GM23338 (cell line): ENCODE results near the gene NTRK1.

Experiments
- CREB1 ChIP-seq: fragments of 250-450 bp; sonication (Bioruptor Pico); IDR thresholded peaks from 2 replicates; pipeline ENCODE4 v1.5.0; 2020; ENCODE audit warnings: low read depth, mild to moderate bottlenecking, moderate library complexity
- CTCF ChIP-seq, 2 experiments: fragments of 200-600 bp in 1 of 2; sonication (generic) in 1 of 2; conservative IDR thresholded peaks; 2 replicates each; pipeline versions ENCODE4 v1.5.1 to v1.6.1; 2016 to 2017; ENCODE audit warnings: antibody characterized with exemption in 2 of 2, low read depth in 2 of 2, mild to moderate bottlenecking in 2 of 2, moderate library complexity in 1 of 2
- EZH2 ChIP-seq: fragments of 200-600 bp; sonication (generic); IDR thresholded peaks from one replicate; pipeline ENCODE4 v1.8.0; 2017; ENCODE audit warnings: antibody characterized with exemption, mild to moderate bottlenecking, low read depth; ENCODE audit not compliant: unreplicated experiment

- TF ChIP-seq CREB1 (no peak), CTCF (conservative IDR thresholded peaks at IDR 0.05; ENCODE audit: low read depth in 2 of 2) (peak; percentile 75 to 87), EZH2 (no peak)
Measured at GRCh38 chr1:156860113-156860627, 495 bp upstream of the NTRK1 start.
